ENCODE data around the gene RAF1. TPM values are rescaled to one million over a fixed set of nuclear protein-coding genes. Genes with fewer than 3 reads are reported as not detected.

The RAF1 gene
- 73.8 and 78.4 TPM in 2 replicates for total RNA-seq

GRCh38 chr3:12663936-12664908 lies at the start of gene RAF1:
Gene RAF1 (minus strand): TSS chr3:12664117. CDS start chr3:12618721, 45,396 bp downstream.

DNA sequence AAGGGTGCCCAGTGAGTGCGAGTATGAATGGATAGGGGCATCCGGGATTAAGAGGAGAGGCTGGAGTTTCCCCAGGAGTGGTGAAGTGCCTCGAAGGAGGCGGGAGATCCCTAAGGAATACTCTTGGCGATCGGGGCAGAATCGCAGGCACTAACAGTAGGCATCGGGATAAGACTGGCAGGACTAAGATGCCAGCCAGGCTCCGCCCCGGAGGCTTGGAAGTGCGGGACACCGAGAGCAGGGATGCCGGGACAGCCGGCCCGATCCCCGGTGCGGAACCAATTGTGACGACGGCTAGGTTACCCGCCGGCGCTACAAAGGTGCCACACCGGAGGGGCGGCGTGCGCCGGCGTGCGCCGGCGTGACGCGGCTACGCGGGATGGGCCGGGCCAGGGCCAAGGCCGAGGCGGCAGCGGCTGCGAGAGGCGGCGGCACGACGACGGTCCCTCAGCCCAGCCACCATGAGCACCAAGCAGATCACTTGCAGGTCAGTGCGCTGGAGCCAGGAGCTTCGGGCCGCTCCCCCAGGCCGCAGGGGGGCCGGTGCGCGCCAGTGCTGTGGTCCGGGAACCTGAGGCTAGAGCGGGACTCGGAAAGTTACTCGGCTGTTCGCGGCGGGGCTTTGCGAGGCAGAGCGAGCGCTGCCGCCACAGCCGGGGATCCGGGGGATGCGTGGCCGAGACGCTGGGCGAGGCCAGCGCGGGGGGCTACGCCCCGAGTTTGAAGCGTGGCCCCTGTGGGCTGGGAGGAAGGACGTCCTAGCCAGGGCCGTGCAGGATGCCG lies 107.0 kb downstream of the RAF1 start, which contains the start of gene MKRN2:
Gene MKRN2, plus strand, starts transcription at position 398 of the 783 bp plus-strand sequence. Its CDS starts 64 bp downstream, at position 462.

GRCh38 chr3:12545473-12545791 lies 118.5 kb downstream of the RAF1 start, which contains the start of gene MKRN2OS:
Gene MKRN2OS (minus strand): TSS chr3:12545499. CDS start chr3:12545464, 35 bp downstream.

Small RNAs within 50 kb of the gene (small RNA-seq; reads per million reads assigned to genes)
- not detected for gene CRIP1P1
- gene RF00017 = not detected

Other genes with a start within 250 kb of the RAF1 start
- gene TSEN2, start 179.6 kb downstream of the RAF1 start, total RNA-seq = 11.3 and 14.0 TPM in 2 replicates
- not detected in 2 replicates for gene MKRN2OS, start 118.6 kb downstream of the RAF1 start, total RNA-seq
- gene MKRN2, start 107.0 kb downstream of the RAF1 start, total RNA-seq = 41.3 and 41.8 TPM in 2 replicates
- gene TMEM40, start 95.1 kb upstream of the RAF1 start, total RNA-seq = not detected in 2 replicates
- gene CAND2, start 132.6 kb upstream of the RAF1 start, total RNA-seq = 0.67 and 5.2 TPM in 2 replicates
- 920 and 1,228 TPM in 2 replicates for gene RPL32, start 177.4 kb upstream of the RAF1 start, total RNA-seq